Nucleus accumbens (tissue), 56 donors: ENCODE data around the gene PXYLP1.

ENCODE experiments used
- DNase-seq, 56 donors: peaks; one replicate each; lab custom pipeline; 2025; lab: John Stamatoyannopoulos, UW

PXYLP1 gene

DNA sequence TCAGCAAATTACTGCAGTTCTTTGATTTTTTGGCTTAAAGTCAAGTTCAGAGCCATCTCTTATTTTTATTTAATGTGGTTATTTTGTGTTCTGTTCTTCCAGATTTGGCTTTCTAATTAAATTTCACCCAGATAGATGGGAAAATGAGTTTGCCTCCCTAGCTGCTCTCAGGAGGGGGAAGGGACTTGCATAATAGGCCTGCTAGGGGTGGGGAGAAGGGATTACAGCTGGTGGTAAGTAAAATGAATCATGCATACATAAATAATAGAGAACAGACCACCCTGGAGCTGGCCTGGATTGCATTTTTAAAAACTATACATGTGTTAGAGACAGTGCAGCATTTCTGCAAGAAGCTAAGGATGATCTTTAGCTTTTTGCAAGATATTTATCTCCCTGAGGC is 3.9 kb upstream of the PXYLP1 start:
- no peak for DNase-seq

GRCh38 chr3:141228395-141228794 is 3.2 kb upstream of the PXYLP1 start:
- no peak for DNase-seq

DNA sequence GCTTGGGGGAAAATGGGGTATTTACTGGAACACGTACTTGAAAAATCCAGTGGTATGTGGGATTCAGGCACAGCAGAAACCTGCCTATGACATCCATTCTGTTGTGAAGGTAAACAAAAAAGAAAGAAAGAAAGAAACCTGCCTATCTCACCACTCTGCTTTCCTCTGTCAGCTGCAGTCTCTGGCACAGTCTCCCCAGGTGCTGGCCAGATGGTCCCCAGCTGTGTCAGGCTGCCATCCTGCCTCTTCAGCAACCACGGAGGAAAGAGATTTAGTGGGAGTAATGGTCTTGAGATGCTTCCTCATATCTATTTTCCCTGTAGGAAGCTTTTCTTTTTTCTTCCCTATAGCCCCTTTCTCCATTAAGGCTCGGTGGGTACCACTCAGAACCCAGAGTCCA is 2.5 kb upstream of the PXYLP1 start:
- no peak for DNase-seq

GRCh38 chr3:141230293-141230692 is 1.3 kb upstream of the PXYLP1 start:
- DNase-seq, result no peak

GRCh38 chr3:141231952-141232823 is 563 bp downstream of the PXYLP1 start:
- peak in 18 of 56 donors; percentile 12 to 57 (median 36) for DNase-seq

DNA sequence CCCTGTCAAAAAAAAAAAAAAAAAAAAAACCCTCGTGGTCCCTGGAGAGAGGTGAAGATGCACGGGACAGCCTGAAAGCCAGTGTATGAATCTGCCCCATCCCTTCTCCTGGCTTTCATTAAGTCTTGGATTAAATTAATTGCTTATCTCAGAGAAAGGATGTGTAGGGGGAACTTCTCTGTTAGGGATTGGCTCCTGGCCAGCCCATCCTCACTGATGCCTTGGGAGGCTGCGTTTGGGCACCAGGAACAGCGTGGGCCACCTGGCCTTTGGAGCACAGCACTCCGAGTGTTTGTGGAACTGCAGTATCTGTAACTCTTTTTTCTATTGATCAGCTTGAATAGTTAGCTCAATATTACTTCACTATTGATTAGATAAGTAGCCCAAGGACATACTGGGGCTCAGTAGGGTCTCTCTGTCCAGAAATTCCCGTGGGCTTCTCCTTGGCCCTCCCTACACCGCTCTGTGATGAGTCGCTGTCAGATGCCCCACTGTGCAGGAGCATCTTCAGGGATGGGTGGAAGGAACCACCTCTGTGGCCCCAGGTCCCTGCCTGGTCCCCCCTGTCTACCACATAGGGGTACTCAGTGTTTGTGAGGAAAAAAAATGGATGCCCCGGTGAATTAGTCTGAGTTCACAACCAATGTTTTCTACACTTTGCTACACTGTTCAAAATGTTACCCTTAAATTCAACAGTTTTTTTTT is 2.0 kb downstream of the PXYLP1 start:
- no peak for DNase-seq

DNA sequence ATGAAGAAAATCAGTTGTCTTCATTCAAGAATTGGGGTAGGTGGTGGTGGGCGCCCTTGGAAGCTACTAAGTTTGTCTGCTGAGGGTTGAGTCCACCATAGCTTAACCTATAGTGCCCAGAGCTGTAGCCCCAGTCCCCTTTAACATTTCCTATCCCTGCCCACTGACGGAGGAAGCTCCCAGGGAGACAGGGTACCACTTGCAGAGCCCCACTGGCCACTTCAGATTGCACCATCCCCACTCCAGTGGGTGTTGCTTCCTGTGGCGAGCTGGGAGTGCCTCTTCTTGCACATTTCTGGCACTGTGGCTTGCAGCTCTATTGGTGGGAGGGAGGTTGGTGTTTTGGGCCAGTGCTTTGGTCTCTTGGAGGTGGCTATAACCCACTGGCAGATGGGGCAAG is 2.7 kb downstream of the PXYLP1 start:
- no peak for DNase-seq

GRCh38 chr3:141235661-141236171 is 4.1 kb downstream of the PXYLP1 start:
- DNase-seq, result no peak

- no peak for DNase-seq
These were observed 4.7 kb downstream of the PXYLP1 start for GRCh38 chr3:141236361-141236760.

GRCh38 chr3:141237701-141238521 is 6.3 kb downstream of the PXYLP1 start:
- peak in 12 of 56 donors; percentile 7 to 41 (median 18) for DNase-seq

DNA sequence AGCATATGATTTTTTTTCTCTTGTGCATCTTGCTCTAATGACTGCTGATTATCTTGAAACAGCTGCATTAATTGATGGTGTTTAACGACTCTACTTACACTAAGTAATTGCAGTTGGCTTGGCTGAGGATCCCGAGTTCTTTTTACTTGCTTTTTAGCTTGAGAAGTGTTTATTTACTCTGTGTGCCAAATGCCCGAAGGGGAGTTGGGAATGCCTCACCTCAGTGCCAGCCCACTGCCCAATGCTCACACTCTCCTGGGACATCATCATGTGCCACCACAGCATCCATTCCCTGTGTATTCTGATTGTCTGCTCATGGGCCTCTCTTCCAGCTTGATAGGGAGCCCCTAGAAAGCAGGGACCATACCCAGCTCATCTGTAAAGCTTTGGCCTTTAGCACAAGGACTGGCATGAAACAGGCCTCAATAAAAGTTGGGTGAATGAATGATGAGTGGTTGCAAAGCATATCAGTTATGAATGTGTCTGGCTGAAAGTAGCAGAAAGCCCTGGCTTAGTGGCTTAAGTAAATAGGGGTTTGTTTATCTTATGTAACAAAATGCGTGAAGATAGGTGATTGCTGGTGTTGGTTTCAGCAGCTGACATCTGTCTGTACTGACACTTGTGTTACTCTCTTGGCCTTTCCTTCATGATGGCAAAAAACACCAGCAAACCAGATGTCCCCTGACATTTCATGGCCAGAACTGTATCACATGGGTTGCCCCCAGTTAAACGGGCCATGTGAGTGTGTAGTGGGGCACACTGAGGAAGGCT is 8.1 kb downstream of the PXYLP1 start:
- no peak for DNase-seq

DNA sequence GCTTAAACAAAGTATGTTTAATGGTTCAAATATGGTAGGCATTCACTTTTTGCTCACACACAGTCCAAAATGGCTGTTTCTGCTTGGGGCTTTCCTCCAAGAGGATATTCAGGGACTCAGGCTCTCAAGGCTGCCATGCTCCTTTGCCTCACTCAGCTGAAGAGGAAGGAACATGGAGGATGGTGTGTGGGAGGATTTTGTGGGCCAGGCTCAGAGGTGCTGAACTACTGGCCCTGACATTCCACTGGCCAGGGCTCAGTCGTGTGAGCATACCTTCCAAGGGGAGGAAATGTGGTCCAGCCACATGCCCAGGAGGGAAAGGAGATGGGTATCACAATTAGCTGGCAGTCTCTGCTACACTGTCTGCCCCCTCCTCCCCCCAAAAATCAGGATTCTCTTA is 8.7 kb downstream of the PXYLP1 start:
- no peak for DNase-seq

- DNase-seq, result no peak
These were observed 9.3 kb downstream of the PXYLP1 start for GRCh38 chr3:141240687-141241615.

GRCh38 chr3:141241616-141242376 is 10.2 kb downstream of the PXYLP1 start:
- DNase-seq, result peak in 13 of 56 donors; percentile 10 to 59 (median 29)

GRCh38 chr3:141242377-141243092 is 10.9 kb downstream of the PXYLP1 start:
- DNase-seq, result no peak

DNA sequence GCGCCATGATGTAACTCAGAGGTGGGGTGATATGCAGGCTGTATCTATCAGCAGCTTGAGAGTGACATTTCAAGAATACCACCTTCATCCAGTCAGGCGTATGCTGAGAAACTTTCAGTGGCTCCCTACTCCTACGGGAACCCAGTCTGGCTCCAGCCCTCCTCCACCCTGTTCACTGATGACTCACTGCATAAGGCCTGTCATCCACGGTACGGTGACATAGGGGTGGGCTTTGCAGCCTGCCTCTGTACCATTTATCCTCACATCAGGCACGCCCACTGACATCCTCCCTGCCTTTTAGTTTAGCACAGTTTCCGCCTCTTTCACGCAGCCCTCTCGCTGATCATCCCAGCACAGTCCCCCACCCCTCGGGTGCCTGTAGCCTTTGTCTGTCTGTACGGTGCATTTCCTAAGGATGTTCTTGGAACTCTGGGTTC is 11.7 kb downstream of the PXYLP1 start:
- peak in 41 of 56 donors; percentile 11 to 89 (median 63) for DNase-seq

DNA sequence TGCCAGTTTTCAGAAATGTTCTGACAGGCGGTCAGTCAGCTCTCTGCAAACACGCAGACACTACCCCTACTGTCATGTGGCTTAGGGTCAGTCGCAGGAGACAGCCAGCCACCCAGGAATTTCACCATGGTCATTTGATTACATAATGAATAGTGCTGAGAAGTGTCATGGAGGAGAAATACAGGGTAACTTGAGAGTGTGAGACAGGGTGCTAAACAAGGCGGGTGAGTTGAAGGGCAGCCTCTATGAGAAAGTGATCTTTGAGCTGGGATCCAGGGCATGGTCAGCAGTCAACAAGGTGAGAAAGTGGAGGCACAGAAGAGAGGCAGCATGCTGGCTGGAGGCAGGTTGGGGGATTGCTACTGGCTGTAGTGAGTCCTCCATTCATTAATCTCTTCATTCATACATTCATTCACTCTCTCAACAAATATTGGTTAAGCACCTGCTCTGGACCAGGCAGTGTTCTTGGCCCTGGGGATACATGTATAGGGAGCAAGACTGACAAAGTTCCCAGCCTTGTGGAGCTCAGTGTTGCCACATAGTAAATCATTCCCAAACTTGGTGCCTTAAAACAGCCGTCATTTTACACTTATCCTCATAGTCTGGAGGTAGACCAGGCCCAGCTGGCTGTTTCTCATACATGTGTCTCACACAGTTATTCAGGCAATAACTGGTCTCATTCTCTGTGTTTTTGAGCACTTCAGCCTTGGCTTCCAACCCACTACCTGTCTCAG is 14.8 kb downstream of the PXYLP1 start:
- no peak for DNase-seq
